Hepatocyte (in vitro differentiated cells): ENCODE measurements around the gene EAF2. TPM values are rescaled to one million over a fixed set of nuclear protein-coding genes. Genes with fewer than 3 reads are reported as not detected.

Experiments used
- DNase-seq: peaks from one replicate; pipeline ENCODE4 v3.0.0-alpha.2; 2016; ENCODE audit warnings: low spot score
- H2AFZ ChIP-seq: fragments of 200-600 bp; sonication (generic); 2 replicates; pipeline ENCODE4 v1.6.0; 2016; ENCODE audit warnings: antibody characterized with exemption, mild to moderate bottlenecking
- H3K27ac ChIP-seq: fragments of 200-600 bp; sonication (generic); 2 replicates; pipeline ENCODE4 v1.5.1; 2016; ENCODE audit warnings: mild to moderate bottlenecking
- H3K27me3 ChIP-seq: fragments of 200-600 bp; sonication (generic); 2 replicates; pipeline ENCODE4 v1.6.1; 2016
- H3K36me3 ChIP-seq: fragments of 200-600 bp; sonication (generic); replicated peaks from 2 replicates; pipeline ENCODE4 v1.5.1; 2016; ENCODE audit warnings: low read depth; ENCODE audit not compliant: insufficient read depth
- H3K4me1 ChIP-seq: fragments of 200-600 bp; sonication (generic); 2 replicates; pipeline ENCODE4 v1.5.1; 2016; ENCODE audit warnings: mild to moderate bottlenecking, moderate library complexity; ENCODE audit not compliant: insufficient read depth
- H3K4me2 ChIP-seq: fragments of 200-600 bp; sonication (generic); 2 replicates; pipeline ENCODE4 v1.6.0; 2016
- H3K4me3 ChIP-seq: fragments of 200-600 bp; sonication (generic); 2 replicates; pipeline ENCODE4 v1.5.1; 2016; ENCODE audit warnings: mild to moderate bottlenecking
- H3K79me2 ChIP-seq: fragments of 200-600 bp; sonication (generic); 2 replicates; pipeline ENCODE4 v1.6.0; 2017; ENCODE audit warnings: mild to moderate bottlenecking
- H3K9me2 ChIP-seq: fragments of 200-600 bp; sonication (generic); replicated peaks from 2 replicates; pipeline ENCODE4 v1.6.0; 2017; ENCODE audit warnings: mild to moderate bottlenecking; ENCODE audit not compliant: insufficient read depth
- H3K9me3 ChIP-seq: fragments of 200-600 bp; sonication (generic); 2 replicates; pipeline ENCODE4 v1.5.1; 2016; ENCODE audit warnings: low read depth, mild to moderate bottlenecking
- H4K20me1 ChIP-seq: fragments of 200-600 bp; sonication (generic); 2 replicates; pipeline ENCODE4 v1.6.0; 2016; ENCODE audit warnings: mild to moderate bottlenecking; ENCODE audit not compliant: insufficient read depth, poor library complexity, severe bottlenecking
- EZH2 ChIP-seq: fragments of 200-600 bp; sonication (generic); IDR thresholded peaks from 2 replicates; pipeline ENCODE4 v1.6.1; 2016; ENCODE audit warnings: antibody characterized with exemption, mild to moderate bottlenecking, borderline replicate concordance
- EZH2phosphoT487 ChIP-seq: fragments of 200-600 bp; sonication (generic); IDR thresholded peaks from one replicate; pipeline ENCODE4 v1.6.1; 2018; ENCODE audit warnings: antibody characterized with exemption, mild to moderate bottlenecking, low read depth, moderate library complexity; ENCODE audit not compliant: unreplicated experiment, severe bottlenecking
- WGBS: methylation state at CpG from one replicate; pipeline ENCODE4 v1.1.6; 2016; ENCODE audit warnings: low lambda C conversion rate; ENCODE audit errors: missing lambda C conversion rate; 5-methylcytosine and 5-hydroxymethylcytosine counted together
- polyA plus RNA-seq: library from polyadenylated mRNA; unstranded; fragments of >200 nt; fragmentation: Nextera tagmentation; extraction: Ambion mirVana; gene quantifications from 2 replicates; pipeline ENCODE4 v1.2.1, GENCODE V29; 2016
- total RNA-seq: library from RNA; depleted of rRNA; stranded (reverse); fragments of >200 nt; gene quantifications from 2 replicates; pipeline ENCODE4 v1.2.3, GENCODE V29; 2014
- TF ChIP-seq, protein P1 (sequence below): fragments of 200-600 bp; sonication (generic); IDR thresholded peaks from 2 replicates; pipeline ENCODE4 v1.5.1; 2016; ENCODE audit warnings: antibody characterized with exemption, mild to moderate bottlenecking; ENCODE audit not compliant: poor library complexity

Gene EAF2
- total and polyA plus RNA-seq, 2 experiments from 2014 or later: 7.4 to 9.7 TPM

DNA sequence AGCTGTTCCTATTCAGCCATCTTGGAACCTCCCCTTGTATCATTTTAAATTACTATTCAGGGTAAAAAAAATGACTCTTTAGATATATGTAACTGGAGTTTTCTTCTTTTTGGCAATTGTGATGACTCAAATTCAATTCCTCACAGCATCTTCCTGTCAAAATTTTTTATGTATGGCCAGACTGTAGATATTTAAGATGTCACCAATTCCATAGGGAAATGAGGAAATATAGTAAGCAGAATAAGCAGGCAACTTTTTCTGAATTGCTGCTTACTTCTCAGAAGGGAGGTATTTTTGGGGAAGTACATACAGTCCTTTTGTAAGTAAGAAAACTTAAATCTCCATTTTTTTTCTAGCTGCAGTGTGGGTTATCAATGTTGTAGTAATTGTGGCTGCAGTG, 28.8 kb downstream of the EAF2 start:
- Histone ChIP-seq H2AFZ (no peak overlapping the region), H3K4me1 (no peaks in the 10 kb centered on the region), H3K36me3 (no peaks in the 10 kb centered on the region), H3K79me2 (no peaks in the 10 kb centered on the region), H4K20me1 (no peaks in the 10 kb centered on the region), H3K27ac (no peak overlapping the region), H3K9me2 (no peaks in the 10 kb centered on the region), H3K4me2 (no peak overlapping the region), H3K9me3 (no peaks in the 10 kb centered on the region), H3K4me3 (no peak overlapping the region), H3K27me3 (no peaks in the 10 kb centered on the region)
- TF ChIP-seq, protein P1, sequence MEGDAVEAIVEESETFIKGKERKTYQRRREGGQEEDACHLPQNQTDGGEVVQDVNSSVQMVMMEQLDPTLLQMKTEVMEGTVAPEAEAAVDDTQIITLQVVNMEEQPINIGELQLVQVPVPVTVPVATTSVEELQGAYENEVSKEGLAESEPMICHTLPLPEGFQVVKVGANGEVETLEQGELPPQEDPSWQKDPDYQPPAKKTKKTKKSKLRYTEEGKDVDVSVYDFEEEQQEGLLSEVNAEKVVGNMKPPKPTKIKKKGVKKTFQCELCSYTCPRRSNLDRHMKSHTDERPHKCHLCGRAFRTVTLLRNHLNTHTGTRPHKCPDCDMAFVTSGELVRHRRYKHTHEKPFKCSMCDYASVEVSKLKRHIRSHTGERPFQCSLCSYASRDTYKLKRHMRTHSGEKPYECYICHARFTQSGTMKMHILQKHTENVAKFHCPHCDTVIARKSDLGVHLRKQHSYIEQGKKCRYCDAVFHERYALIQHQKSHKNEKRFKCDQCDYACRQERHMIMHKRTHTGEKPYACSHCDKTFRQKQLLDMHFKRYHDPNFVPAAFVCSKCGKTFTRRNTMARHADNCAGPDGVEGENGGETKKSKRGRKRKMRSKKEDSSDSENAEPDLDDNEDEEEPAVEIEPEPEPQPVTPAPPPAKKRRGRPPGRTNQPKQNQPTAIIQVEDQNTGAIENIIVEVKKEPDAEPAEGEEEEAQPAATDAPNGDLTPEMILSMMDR: no peak
- TF ChIP-seq EZH2 (no peak), EZH2phosphoT487 (no peak)
- no peak for DNase-seq

DNA sequence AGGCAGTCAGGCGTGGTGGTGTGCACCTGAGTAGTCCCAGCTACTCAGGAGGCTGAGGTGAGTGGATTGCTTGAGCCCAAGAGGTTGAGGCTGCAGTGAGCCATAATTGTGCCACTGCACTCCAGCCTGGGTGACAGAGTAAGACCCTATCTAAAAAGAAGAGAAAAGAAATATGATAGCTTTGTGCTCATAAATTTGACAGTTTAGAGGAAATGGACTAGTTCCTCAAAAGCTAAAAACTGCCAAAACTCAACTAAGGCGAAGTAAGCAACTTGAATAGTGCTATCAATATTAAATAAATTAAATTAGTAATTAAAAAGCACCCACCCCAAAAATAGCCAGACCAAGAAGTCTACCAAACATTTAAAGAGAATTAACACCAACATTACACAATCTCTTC, 34.7 kb downstream of the EAF2 start:
- H4K20me1 ChIP-seq: no peaks in the 10 kb centered on the region
- no peaks in the 10 kb centered on the region for H3K27me3 ChIP-seq
- 90% methylated on average over 2 of the region's 2 CpGs for WGBS
- no peaks in the 10 kb centered on the region for H3K36me3 ChIP-seq
- no peaks in the 10 kb centered on the region for H3K4me1 ChIP-seq
- H3K4me2 ChIP-seq: no peak overlapping the region
- H2AFZ ChIP-seq: no peak overlapping the region
- H3K4me3 ChIP-seq: no peak overlapping the region
- no peak overlapping the region for H3K27ac ChIP-seq
- no peaks in the 10 kb centered on the region for H3K9me3 ChIP-seq
- no peak for DNase-seq
- H3K79me2 ChIP-seq: no peaks in the 10 kb centered on the region
- TF ChIP-seq, protein P1: no peak
- TF ChIP-seq EZH2phosphoT487 (no peak), EZH2 (no peak)
- no peaks in the 10 kb centered on the region for H3K9me2 ChIP-seq

DNA sequence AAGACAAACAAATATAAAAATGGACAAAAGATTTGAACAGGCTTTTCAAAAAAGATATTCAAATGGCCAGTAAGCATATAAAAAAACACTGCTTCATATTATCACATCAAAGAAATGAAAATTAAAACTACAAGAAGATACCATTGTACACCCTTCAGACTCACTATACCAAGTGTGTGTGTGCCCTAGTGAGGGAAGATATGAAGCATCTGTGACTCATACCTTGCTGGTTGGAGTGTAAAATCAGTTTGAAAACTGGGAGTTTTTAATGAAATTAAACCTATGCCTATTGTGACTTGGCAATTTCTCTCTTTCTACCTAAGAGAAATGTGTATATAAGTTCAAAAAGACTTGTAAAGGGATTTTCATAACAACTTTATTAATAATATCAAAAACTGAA, 35.7 kb downstream of the EAF2 start:
- no peak for TF ChIP-seq EZH2
- TF ChIP-seq EZH2phosphoT487: no peak
- TF ChIP-seq, protein P1: no peak
- H3K27me3 ChIP-seq: no peaks in the 10 kb centered on the region
- no peaks in the 10 kb centered on the region for H3K9me3 ChIP-seq

DNA sequence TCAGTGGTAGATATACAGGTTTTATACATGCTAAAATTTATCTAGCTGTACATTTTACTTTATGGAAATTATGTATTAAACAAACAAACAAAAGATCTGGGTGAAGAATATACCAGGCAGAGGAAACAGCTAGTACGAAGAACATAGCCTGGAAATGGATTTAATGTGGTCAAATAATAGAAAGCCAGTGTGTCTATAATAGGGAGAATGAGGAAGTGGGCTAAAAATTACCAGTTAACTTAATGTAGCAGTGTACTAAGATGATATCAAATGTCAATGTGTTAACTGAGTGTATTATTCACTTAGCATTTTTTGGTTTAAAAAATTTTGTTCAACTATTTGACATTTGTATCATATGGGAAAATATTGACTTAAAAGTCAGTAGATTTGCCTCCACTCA, 36.4 kb downstream of the EAF2 start:
- Histone ChIP-seq H3K9me2 (no peaks in the 10 kb centered on the region), H2AFZ (no peak overlapping the region), H3K27me3 (no peaks in the 10 kb centered on the region), H3K9me3 (no peaks in the 10 kb centered on the region), H3K79me2 (no peaks in the 10 kb centered on the region), H3K4me2 (no peak overlapping the region), H3K4me1 (no peaks in the 10 kb centered on the region), H4K20me1 (no peaks in the 10 kb centered on the region), H3K4me3 (no peak overlapping the region), H3K27ac (no peak overlapping the region), H3K36me3 (no peaks in the 10 kb centered on the region)
- 88% methylated on average over 1 of the region's 1 CpG for WGBS
- no peak for DNase-seq
- TF ChIP-seq EZH2phosphoT487 (no peak), EZH2 (no peak)
- TF ChIP-seq, protein P1: no peak

More for the DNA sequence above, 35.7 kb downstream of the EAF2 start:
- Histone ChIP-seq H3K4me2 (no peak overlapping the region), H4K20me1 (no peaks in the 10 kb centered on the region), H3K4me1 (no peaks in the 10 kb centered on the region), H3K4me3 (no peak overlapping the region), H3K79me2 (no peaks in the 10 kb centered on the region), H3K36me3 (no peaks in the 10 kb centered on the region), H3K27ac (no peak overlapping the region), H2AFZ (no peak overlapping the region), H3K9me2 (no peaks in the 10 kb centered on the region)
- DNase-seq: no peak
